ENCODE results near the gene KRTAP13-2. TPM values are rescaled to one million over a fixed set of nuclear protein-coding genes. Genes with fewer than 3 reads are reported as not detected.
A peak's percentile ranks its signal among the peaks of the same experiment; 100 is the strongest.

The KRTAP13-2 gene
- polyA plus RNA-seq (2013) = not detected

- WGBS (ENCODE audit: insufficient coverage) = 90% methylated on average over 2 of the region's 5 CpGs
- ChIA-PET CTCF (no interaction called here), POLR2A (no interaction called here)
Observed at GRCh38 chr21:30372139-30372770, at the start of gene KRTAP13-2. Gene KRTAP13-2, minus strand, starts transcription at chr21:30372271. Its CDS starts 58 bp downstream, at chr21:30372213.

GRCh38 chr21:30415993-30416392 lies 43.9 kb upstream of the KRTAP13-2 start:
- Histone ChIP-seq H3K9me3 (ENCODE audit: control extremely low read depth in 1 of 5, control insufficient read depth in 4 of 5, insufficient read depth in 2 of 5, low read depth in 1 of 5, low read length in 4 of 5) (no peaks in the 10 kb centered on the region), H3K27ac (ENCODE audit: insufficient read depth in 1 of 2, low read depth in 1 of 2, low read length in 2 of 2, poor library complexity in 1 of 2, severe bottlenecking in 2 of 2) (no peak overlapping the region), H3K36me3 (ENCODE audit: control insufficient read depth in 4 of 4, insufficient read depth in 4 of 4, low read length in 3 of 4) (no peaks in the 10 kb centered on the region), H3K4me3 (ENCODE audit: control insufficient read depth in 1 of 7, extremely low read depth in 1 of 7, insufficient read depth in 4 of 7, low read depth in 2 of 7, low read length in 6 of 7) (no peak overlapping the region), H3K27me3 (replicated peaks in 2 of 5; ENCODE audit: control insufficient read depth in 4 of 5, insufficient read depth in 5 of 5, low read length in 4 of 5) (no peaks in the 10 kb centered on the region), H3K4me1 (ENCODE audit: control extremely low read depth in 1 of 4, control insufficient read depth in 4 of 4, insufficient read depth in 4 of 4, low read length in 3 of 4) (no peaks in the 10 kb centered on the region)
- no peak for DNase-seq
- WGBS (ENCODE audit: insufficient coverage) = 94% methylated on average over 5 of the region's 5 CpGs
- CTCF ChIA-PET = no interaction called here
- POLR2A ChIA-PET = no interaction called here

More at GRCh38 chr21:30372139-30372770, at the start of gene KRTAP13-2:
- Histone ChIP-seq H3K27ac (ENCODE audit: insufficient read depth in 1 of 2, low read depth in 1 of 2, low read length in 2 of 2, poor library complexity in 1 of 2, severe bottlenecking in 2 of 2) (no peak within 1 kb of the TSS), H3K27me3 (replicated peaks in 2 of 5; ENCODE audit: control insufficient read depth in 4 of 5, insufficient read depth in 5 of 5, low read length in 4 of 5) (no peaks in the 10 kb centered on the region), H3K4me1 (ENCODE audit: control extremely low read depth in 1 of 4, control insufficient read depth in 4 of 4, insufficient read depth in 4 of 4, low read length in 3 of 4) (no peaks in the 10 kb centered on the region), H3K36me3 (ENCODE audit: control insufficient read depth in 4 of 4, insufficient read depth in 4 of 4, low read length in 3 of 4) (no peaks in the 10 kb centered on the region), H3K9me3 (ENCODE audit: control extremely low read depth in 1 of 5, control insufficient read depth in 4 of 5, insufficient read depth in 2 of 5, low read depth in 1 of 5, low read length in 4 of 5) (no peaks in the 10 kb centered on the region), H3K4me3 (ENCODE audit: control insufficient read depth in 1 of 7, extremely low read depth in 1 of 7, insufficient read depth in 4 of 7, low read depth in 2 of 7, low read length in 6 of 7) (no peak within 1 kb of the TSS)
- DNase-seq = no peak

GRCh38 chr21:30408782-30409494 lies 36.9 kb upstream of the KRTAP13-2 start:
- CTCF ChIA-PET = no interaction called here
- WGBS (ENCODE audit: insufficient coverage) = 47% methylated on average over 12 of the region's 14 CpGs

GRCh38 chr21:30395731-30396130 lies 23.7 kb upstream of the KRTAP13-2 start, which contains the start of gene KRTAP13-1:
Gene KRTAP13-1, plus strand, starts transcription at chr21:30396031. Its CDS starts 56 bp downstream, at chr21:30396087.
- no peak within 1 kb of the TSS for H3K27ac ChIP-seq (ENCODE audit: insufficient read depth in 1 of 2, low read depth in 1 of 2, low read length in 2 of 2, poor library complexity in 1 of 2, severe bottlenecking in 2 of 2)
- peaks cover 0 to 2% (median 0%) of the 10 kb centered on the region in 5 experiments for H3K27me3 ChIP-seq (replicated peaks in 2 of 5; ENCODE audit: control insufficient read depth in 4 of 5, insufficient read depth in 5 of 5, low read length in 4 of 5)
- ChIA-PET POLR2A (no interaction called here), CTCF (no interaction called here)
- 82% methylated on average over 3 of the region's 4 CpGs for WGBS (ENCODE audit: insufficient coverage)
- DNase-seq = no peak
- no peak within 1 kb of the TSS for H3K4me3 ChIP-seq (ENCODE audit: control insufficient read depth in 1 of 7, extremely low read depth in 1 of 7, insufficient read depth in 4 of 7, low read depth in 2 of 7, low read length in 6 of 7)
- H3K36me3 ChIP-seq (ENCODE audit: control insufficient read depth in 4 of 4, insufficient read depth in 4 of 4, low read length in 3 of 4) = no peaks in the 10 kb centered on the region
- no peaks in the 10 kb centered on the region for H3K9me3 ChIP-seq (ENCODE audit: control extremely low read depth in 1 of 5, control insufficient read depth in 4 of 5, insufficient read depth in 2 of 5, low read depth in 1 of 5, low read length in 4 of 5)
- no peaks in the 10 kb centered on the region for H3K4me1 ChIP-seq (ENCODE audit: control extremely low read depth in 1 of 4, control insufficient read depth in 4 of 4, insufficient read depth in 4 of 4, low read length in 3 of 4)

More at GRCh38 chr21:30408782-30409494, 36.9 kb upstream of the KRTAP13-2 start:
- Histone ChIP-seq H3K36me3 (ENCODE audit: control insufficient read depth in 4 of 4, insufficient read depth in 4 of 4, low read length in 3 of 4) (no peaks in the 10 kb centered on the region), H3K27me3 (replicated peaks in 2 of 5; ENCODE audit: control insufficient read depth in 4 of 5, insufficient read depth in 5 of 5, low read length in 4 of 5) (peaks cover 0 to 3% (median 0%) of the 10 kb centered on the region in 5 experiments), H3K27ac (ENCODE audit: insufficient read depth in 1 of 2, low read depth in 1 of 2, low read length in 2 of 2, poor library complexity in 1 of 2, severe bottlenecking in 2 of 2) (no peak overlapping the region), H3K4me1 (ENCODE audit: control extremely low read depth in 1 of 4, control insufficient read depth in 4 of 4, insufficient read depth in 4 of 4, low read length in 3 of 4) (no peaks in the 10 kb centered on the region), H3K4me3 (ENCODE audit: control insufficient read depth in 1 of 7, extremely low read depth in 1 of 7, insufficient read depth in 4 of 7, low read depth in 2 of 7, low read length in 6 of 7) (peak overlapping the region in 2 of 7 experiments; percentile 28 to 29), H3K9me3 (ENCODE audit: control extremely low read depth in 1 of 5, control insufficient read depth in 4 of 5, insufficient read depth in 2 of 5, low read depth in 1 of 5, low read length in 4 of 5) (no peaks in the 10 kb centered on the region)
- POLR2A ChIA-PET = no interaction called here
- DNase-seq = peak; percentile 20 to 50 (median 35)

- no peak overlapping the region for H3K4me3 ChIP-seq (ENCODE audit: control insufficient read depth in 1 of 7, extremely low read depth in 1 of 7, insufficient read depth in 4 of 7, low read depth in 2 of 7, low read length in 6 of 7)
- no peak overlapping the region for H3K27ac ChIP-seq (ENCODE audit: insufficient read depth in 1 of 2, low read depth in 1 of 2, low read length in 2 of 2, poor library complexity in 1 of 2, severe bottlenecking in 2 of 2)
- ChIA-PET POLR2A (no interaction called here), CTCF (no interaction called here)
- peaks cover 0 to 2% (median 0%) of the 10 kb centered on the region in 5 experiments for H3K9me3 ChIP-seq (ENCODE audit: control extremely low read depth in 1 of 5, control insufficient read depth in 4 of 5, insufficient read depth in 2 of 5, low read depth in 1 of 5, low read length in 4 of 5)
- H3K27me3 ChIP-seq (replicated peaks in 2 of 5; ENCODE audit: control insufficient read depth in 4 of 5, insufficient read depth in 5 of 5, low read length in 4 of 5) = peaks cover 0 to 2% (median 0%) of the 10 kb centered on the region in 5 experiments
- H3K4me1 ChIP-seq (ENCODE audit: control extremely low read depth in 1 of 4, control insufficient read depth in 4 of 4, insufficient read depth in 4 of 4, low read length in 3 of 4) = no peaks in the 10 kb centered on the region
- no peak for DNase-seq
- no CpG with 5 or more reads among the region's 2 CpGs for WGBS (ENCODE audit: insufficient coverage)
- no peaks in the 10 kb centered on the region for H3K36me3 ChIP-seq (ENCODE audit: control insufficient read depth in 4 of 4, insufficient read depth in 4 of 4, low read length in 3 of 4)
Observed at GRCh38 chr21:30391492-30392025, 19.5 kb upstream of the KRTAP13-2 start.

- DNase-seq = no peak
- Histone ChIP-seq H3K9me3 (ENCODE audit: control extremely low read depth in 1 of 5, control insufficient read depth in 4 of 5, insufficient read depth in 2 of 5, low read depth in 1 of 5, low read length in 4 of 5) (no peaks in the 10 kb centered on the region), H3K27ac (ENCODE audit: insufficient read depth in 1 of 2, low read depth in 1 of 2, low read length in 2 of 2, poor library complexity in 1 of 2, severe bottlenecking in 2 of 2) (no peak overlapping the region), H3K27me3 (replicated peaks in 2 of 5; ENCODE audit: control insufficient read depth in 4 of 5, insufficient read depth in 5 of 5, low read length in 4 of 5) (no peaks in the 10 kb centered on the region), H3K36me3 (ENCODE audit: control insufficient read depth in 4 of 4, insufficient read depth in 4 of 4, low read length in 3 of 4) (no peaks in the 10 kb centered on the region), H3K4me3 (ENCODE audit: control insufficient read depth in 1 of 7, extremely low read depth in 1 of 7, insufficient read depth in 4 of 7, low read depth in 2 of 7, low read length in 6 of 7) (no peak overlapping the region), H3K4me1 (ENCODE audit: control extremely low read depth in 1 of 4, control insufficient read depth in 4 of 4, insufficient read depth in 4 of 4, low read length in 3 of 4) (no peaks in the 10 kb centered on the region)
- CTCF ChIA-PET = no interaction called here
- WGBS (ENCODE audit: insufficient coverage) = no CpG with 5 or more reads among the region's 1 CpG
- POLR2A ChIA-PET = no interaction called here
Observed at GRCh38 chr21:30382201-30382600, 10.1 kb upstream of the KRTAP13-2 start.

GRCh38 chr21:30355906-30356305 lies 16.2 kb downstream of the KRTAP13-2 start:
- Histone ChIP-seq H3K27ac (ENCODE audit: insufficient read depth in 1 of 2, low read depth in 1 of 2, low read length in 2 of 2, poor library complexity in 1 of 2, severe bottlenecking in 2 of 2) (no peak overlapping the region), H3K36me3 (ENCODE audit: control insufficient read depth in 4 of 4, insufficient read depth in 4 of 4, low read length in 3 of 4) (no peaks in the 10 kb centered on the region), H3K27me3 (replicated peaks in 2 of 5; ENCODE audit: control insufficient read depth in 4 of 5, insufficient read depth in 5 of 5, low read length in 4 of 5) (peaks cover 0 to 2% (median 0%) of the 10 kb centered on the region in 5 experiments), H3K4me1 (ENCODE audit: control extremely low read depth in 1 of 4, control insufficient read depth in 4 of 4, insufficient read depth in 4 of 4, low read length in 3 of 4) (no peaks in the 10 kb centered on the region), H3K4me3 (ENCODE audit: control insufficient read depth in 1 of 7, extremely low read depth in 1 of 7, insufficient read depth in 4 of 7, low read depth in 2 of 7, low read length in 6 of 7) (no peak overlapping the region), H3K9me3 (ENCODE audit: control extremely low read depth in 1 of 5, control insufficient read depth in 4 of 5, insufficient read depth in 2 of 5, low read depth in 1 of 5, low read length in 4 of 5) (peaks cover 0 to 1% (median 0%) of the 10 kb centered on the region in 5 experiments)
- WGBS (ENCODE audit: insufficient coverage) = no CpG with 5 or more reads among the region's 3 CpGs
- ChIA-PET CTCF (interaction anchor here (0.9 kb wide), 1 partner anchor 17 kb away, joined by 3 read pairs; no protein-coding TSS in a partner anchor), POLR2A (no interaction called here)
- no peak for DNase-seq

All from common myeloid progenitor, CD34-positive (primary cell).